H1 (cell line): ENCODE data around the gene ABHD14A. TPM values are rescaled to one million over a fixed set of nuclear protein-coding genes. Genes with fewer than 3 reads are reported as not detected.

Experiments
- polyA plus RNA-seq, 7 experiments: library from polyadenylated mRNA; depleted of rRNA in 3 of 7; stranded (reverse) in 5 of 7; unstranded in 2 of 7; fragments of >200 nt in 5 of 7; fragments of 200-250 nt in 2 of 7; gene quantifications; 1 replicate in 5 of 7; 2 replicates in 1 of 7; 4 replicates in 1 of 7; pipeline versions ENCODE4 v1.2.1 to v1.2.3, GENCODE V29; 2011 to 2013; ENCODE audit warnings: missing spikeins in 2 of 7, mixed read lengths in 2 of 7
- small RNA-seq: library from polyadenylated mRNA; stranded (forward); fragments of <200 nt; extraction: miRNeasy Mini kit (QIAGEN cat#:217004); gene quantifications from one replicate; pipeline ENCODE3, GENCODE V24; 2013; ENCODE audit not compliant: insufficient read depth
- total RNA-seq: library from RNA; stranded (reverse); fragmentation: NEBNext Ultra II Directional; extraction: Animal tissue kit (Norgen Biotek cat#: 25700); gene quantifications from 2 replicates; pipeline ENCODE4 v1.2.1, GENCODE V29; 2021

Gene ABHD14A
- total and polyA plus RNA-seq, 2 of the 8 experiments (the other 6 are each of a cell fraction or from before 2014, with no cell fraction given) = 4.6 to 9.8 TPM

Small RNA genes lying within 50 kb of the gene (small RNA-seq; reads per million reads assigned to genes)
- gene AC115284.1 = not detected

Other genes with a start within 250 kb of the ABHD14A start
- not detected in 2 replicates for gene IQCF6, start 195.8 kb upstream of the ABHD14A start, total RNA-seq
- gene IQCF6, start 195.8 kb upstream of the ABHD14A start, polyA plus RNA-seq (2011; rRNA removed) = not detected in 2 replicates
- gene IQCF2, start 113.4 kb upstream of the ABHD14A start, total RNA-seq = not detected in 2 replicates
- not detected in 2 replicates for gene IQCF2, start 113.4 kb upstream of the ABHD14A start, polyA plus RNA-seq (2011; rRNA removed)
- not detected in 2 replicates for gene IQCF5, start 99.5 kb upstream of the ABHD14A start, total RNA-seq
- gene IQCF5, start 99.5 kb upstream of the ABHD14A start, polyA plus RNA-seq (2011; rRNA removed) = not detected in 2 replicates
- gene IQCF1, start 71.7 kb upstream of the ABHD14A start, total RNA-seq = not detected in 2 replicates
- not detected in 2 replicates for gene IQCF1, start 71.7 kb upstream of the ABHD14A start, polyA plus RNA-seq (2011; rRNA removed)
- gene RRP9, start 33.2 kb upstream of the ABHD14A start, total RNA-seq = 55.6 TPM in 2 replicates
- gene RRP9, start 33.2 kb upstream of the ABHD14A start, polyA plus RNA-seq (2011; rRNA removed) = 68.9 and 81.8 TPM in 2 replicates
- 1.1 and 1.3 TPM in 2 replicates for gene PARP3, start 32.7 kb upstream of the ABHD14A start, total RNA-seq
- 1.6 and 2.1 TPM in 2 replicates for gene PARP3, start 32.7 kb upstream of the ABHD14A start, polyA plus RNA-seq (2011; rRNA removed)
- gene GPR62, start 19.7 kb upstream of the ABHD14A start, total RNA-seq = 0.19 and 0.22 TPM in 2 replicates
- 0.29 and 0.36 TPM in 2 replicates for gene GPR62, start 19.7 kb upstream of the ABHD14A start, polyA plus RNA-seq (2011; rRNA removed)
- gene PCBP4, start 7.6 kb upstream of the ABHD14A start, total RNA-seq = 16.4 and 19.6 TPM in 2 replicates
- 34.1 and 51.2 TPM in 2 replicates for gene PCBP4, start 7.6 kb upstream of the ABHD14A start, polyA plus RNA-seq (2011; rRNA removed)
- 5.8 and 6.1 TPM in 2 replicates for gene ABHD14B, start 1.0 kb upstream of the ABHD14A start, total RNA-seq
- gene ABHD14B, start 1.0 kb upstream of the ABHD14A start, polyA plus RNA-seq (2011; rRNA removed) = 18.0 and 20.0 TPM in 2 replicates
- 45.5 and 48.3 TPM in 2 replicates for gene ACY1, start 8.5 kb downstream of the ABHD14A start, total RNA-seq
- 113 and 189 TPM in 2 replicates for gene ACY1, start 8.5 kb downstream of the ABHD14A start, polyA plus RNA-seq (2011; rRNA removed)
- 1,467 and 1,476 TPM in 2 replicates for gene RPL29, start 20.8 kb downstream of the ABHD14A start, total RNA-seq
- gene RPL29, start 20.8 kb downstream of the ABHD14A start, polyA plus RNA-seq (2011; rRNA removed) = 2,660 and 3,062 TPM in 2 replicates
- gene DUSP7, start 81.5 kb downstream of the ABHD14A start, total RNA-seq = 19.4 and 20.5 TPM in 2 replicates
- gene DUSP7, start 81.5 kb downstream of the ABHD14A start, polyA plus RNA-seq (2011; rRNA removed) = 24.9 and 32.1 TPM in 2 replicates
- 35.7 and 39.2 TPM in 2 replicates for gene POC1A, start 179.4 kb downstream of the ABHD14A start, total RNA-seq
- 35.7 and 44.9 TPM in 2 replicates for gene POC1A, start 179.4 kb downstream of the ABHD14A start, polyA plus RNA-seq (2011; rRNA removed)
- gene ALAS1, start 223.1 kb downstream of the ABHD14A start, total RNA-seq = 45.2 and 45.9 TPM in 2 replicates
- 84.4 and 87.7 TPM in 2 replicates for gene ALAS1, start 223.1 kb downstream of the ABHD14A start, polyA plus RNA-seq (2011; rRNA removed)